Stimulated activated CD4-positive, alpha-beta T cell treated with anti-CD3 and anti-CD28 coated beads, Interleukin-15, amount 100 ng/mL, for 24 hours (primary cell): ENCODE data around the gene SERINC2.
"Not testable (repeated sequence)": the region's sequence is repeated elsewhere in the genome, so short reads cannot be mapped to it uniquely, and the experiment has no call there.

ENCODE experiments used
- DNase-seq: peaks from one replicate; pipeline ENCODE4 v3.0.0-alpha.2; 2020

SERINC2 gene

DNA sequence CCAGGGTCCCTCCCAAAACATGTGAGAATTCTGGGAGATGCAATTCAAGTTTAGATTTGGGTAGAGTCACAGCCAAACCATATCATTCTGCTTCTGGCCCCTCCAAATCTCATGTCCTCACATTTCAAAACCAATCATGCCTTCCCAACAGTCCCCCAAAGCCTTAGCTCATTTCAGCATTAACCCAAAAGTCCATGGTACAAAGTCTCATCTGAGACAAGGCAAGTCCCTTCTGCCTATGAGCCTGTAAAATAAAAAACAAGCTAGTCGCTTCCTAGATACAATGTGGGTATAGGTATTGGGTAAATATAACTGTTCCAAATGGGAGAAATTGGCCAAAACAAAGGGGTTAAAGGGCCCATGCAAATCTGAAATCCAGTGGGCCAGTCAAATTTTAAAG, 59.7 kb downstream of the SERINC2 start:
- not testable (repeated sequence) for DNase-seq

DNA sequence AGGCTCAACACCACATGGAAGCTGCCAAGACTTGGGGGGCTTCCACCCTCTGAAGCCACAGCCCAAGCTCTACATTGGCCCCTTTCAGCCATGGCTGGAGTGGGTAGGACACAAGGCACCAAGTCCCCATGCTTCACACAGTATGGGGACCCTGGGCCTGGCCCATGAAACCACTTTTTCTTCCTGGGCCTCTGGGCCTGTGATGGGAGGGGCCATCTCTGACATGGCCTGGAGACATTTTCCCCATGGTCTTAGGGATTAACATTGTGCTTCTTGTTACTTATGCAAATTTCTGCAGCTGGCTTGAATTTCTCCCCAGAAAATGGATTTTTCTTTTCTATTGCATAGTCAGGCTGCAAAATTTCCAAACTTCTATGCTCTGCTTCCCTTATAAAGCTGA, 60.5 kb downstream of the SERINC2 start:
- DNase-seq, result not testable (repeated sequence)

DNA sequence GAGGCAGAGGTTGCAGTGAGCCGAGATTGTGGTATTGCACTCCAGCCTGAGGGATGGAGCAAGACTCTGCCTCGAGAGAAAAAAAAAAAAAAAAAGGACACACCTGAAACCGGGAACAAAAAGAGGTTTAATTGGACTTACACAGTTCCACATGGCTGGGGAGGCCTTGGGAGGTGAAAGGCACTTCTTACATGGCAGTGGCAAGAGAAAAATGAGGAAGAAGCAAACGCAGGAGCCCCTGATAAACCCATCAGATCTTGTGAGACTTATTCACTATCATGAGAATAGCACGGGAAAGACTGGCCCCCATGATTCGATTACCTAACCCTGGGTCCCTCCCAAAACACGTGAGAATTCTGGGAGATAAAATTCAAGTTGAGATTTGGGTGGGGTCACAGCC, 61.6 kb downstream of the SERINC2 start:
- not testable (repeated sequence) for DNase-seq

DNA sequence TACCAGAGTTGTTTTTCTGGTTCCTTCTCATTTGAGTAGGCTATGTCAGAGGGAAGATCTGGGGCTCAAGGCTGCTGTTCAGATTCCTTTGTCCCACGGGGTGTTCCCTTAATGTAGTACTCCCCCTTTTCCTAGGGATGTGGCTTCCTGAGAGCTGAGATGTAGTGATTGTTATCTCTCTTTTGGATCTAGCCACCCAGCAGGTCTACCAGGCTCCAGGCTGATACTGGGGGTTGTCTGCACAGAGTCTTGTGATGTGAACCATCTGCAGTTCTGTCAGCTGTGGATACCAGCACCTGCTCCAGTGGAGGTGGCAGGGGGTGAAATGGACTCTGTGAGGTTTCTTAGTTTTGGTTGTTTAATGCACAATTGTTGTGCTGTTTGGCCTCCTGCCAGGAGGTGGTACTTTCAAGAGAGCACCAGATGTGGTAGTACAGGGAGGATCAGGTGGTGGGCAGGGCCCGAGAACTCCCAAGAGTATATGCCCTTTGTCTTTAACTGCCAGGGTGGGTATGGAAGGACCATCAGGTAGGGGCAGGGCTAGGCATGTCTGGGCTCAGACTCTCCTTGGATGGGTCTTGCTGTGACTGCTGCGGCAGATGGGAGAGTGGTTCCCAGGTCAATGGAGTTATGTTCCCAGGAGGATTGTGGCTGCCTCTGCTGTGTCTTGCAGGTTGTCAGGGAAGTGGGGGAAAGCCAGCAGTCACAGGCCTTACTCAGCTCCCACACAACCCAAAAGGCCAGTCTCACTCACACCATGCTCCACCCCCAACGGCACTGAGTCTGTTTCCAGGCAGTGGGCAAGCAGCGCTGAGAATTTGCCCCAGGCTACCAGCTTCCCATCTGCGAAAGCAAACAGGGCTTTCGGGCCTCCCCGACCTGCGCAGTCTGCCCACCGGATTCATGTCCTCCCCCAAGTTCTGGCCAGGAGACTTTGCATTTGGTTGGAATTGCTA, 64.2 kb downstream of the SERINC2 start:
- DNase-seq, result no peak

GRCh38 chr1:31478167-31478566, 65.2 kb downstream of the SERINC2 start:
- no peak for DNase-seq

DNA sequence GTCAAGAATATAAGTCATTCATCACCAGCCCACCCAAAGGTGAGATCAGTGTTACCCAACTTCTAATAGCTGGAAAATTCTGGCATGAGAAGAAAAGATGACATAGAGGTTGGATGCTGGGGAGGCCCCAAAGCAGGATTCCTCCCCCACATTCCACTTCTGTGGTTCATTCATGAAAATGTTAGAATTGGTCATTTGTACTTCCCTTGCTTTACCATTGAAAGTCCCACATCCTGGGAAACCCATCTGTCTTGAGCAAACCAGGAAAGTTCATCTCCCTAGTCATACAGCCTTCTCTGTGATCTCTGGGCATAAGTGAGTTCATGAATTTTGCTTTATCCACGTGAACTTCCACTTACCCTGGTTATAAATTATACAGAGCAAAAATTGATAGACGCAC, 66.8 kb downstream of the SERINC2 start:
- DNase-seq, result no peak

DNA sequence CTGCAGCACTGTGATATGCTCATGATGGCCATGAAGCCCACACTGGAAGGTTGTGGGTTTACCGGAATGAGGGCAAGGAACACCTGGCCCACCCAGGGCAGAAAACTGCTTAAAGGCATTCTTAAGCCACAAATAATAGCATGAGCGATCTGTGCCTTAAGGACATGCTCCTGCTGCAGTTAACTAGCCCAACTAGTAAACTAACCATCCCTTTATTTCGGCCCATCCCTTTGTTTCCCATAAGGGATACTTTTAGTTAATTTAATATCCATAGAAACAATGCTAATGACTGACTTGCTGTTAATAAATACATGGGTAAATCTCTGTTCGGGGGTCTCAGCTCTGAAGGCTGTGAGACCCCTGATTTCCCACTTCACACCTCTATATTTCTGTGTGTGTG, 67.4 kb downstream of the SERINC2 start:
- DNase-seq, result not testable (repeated sequence)

DNA sequence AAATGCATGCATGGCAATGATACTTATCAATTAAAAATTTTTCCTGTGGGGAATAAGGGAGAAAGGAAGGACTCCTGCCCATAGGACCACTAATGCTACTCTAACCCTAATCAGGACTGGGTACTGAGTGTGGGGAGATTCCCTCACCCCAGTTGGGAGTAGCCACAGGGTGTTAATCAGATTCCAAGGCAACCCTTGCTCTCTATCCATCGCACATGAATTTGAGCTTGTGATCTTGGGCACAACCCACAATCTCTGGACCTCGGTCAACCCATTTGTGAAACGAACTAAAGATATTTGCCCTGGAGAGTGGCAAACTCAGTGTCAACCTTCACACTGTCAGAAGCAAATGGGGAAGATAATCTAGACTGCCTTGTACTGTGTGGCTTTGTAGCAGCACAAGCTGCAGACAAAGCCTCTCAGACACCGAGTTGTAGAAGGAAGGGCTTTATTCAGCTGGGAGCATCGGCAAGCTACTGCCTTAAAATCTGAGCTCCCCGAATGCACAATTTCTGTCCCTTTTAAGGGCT, 69.5 kb downstream of the SERINC2 start:
- no peak for DNase-seq

- DNase-seq, result no peak
These were observed 70.3 kb downstream of the SERINC2 start for GRCh38 chr1:31483012-31483946.
